B cell (primary cell): ENCODE results near the gene MRPL46. TPM values are rescaled to one million over a fixed set of nuclear protein-coding genes. Genes with fewer than 3 reads are reported as not detected.

Source experiments
- ATAC-seq: fragments of 200-7000 bp; cut with Tn5 transposase; one replicate; pipeline ENCODE4 v1.10.0; 2021; ENCODE audit warnings: low read depth, mild to moderate bottlenecking, moderate number of reproducible peaks, moderate library complexity
- CTCF ChIA-PET: fragments of 350-600 bp; sonication (Branson Sonifier 250); formaldehyde crosslinking; loops from one replicate; lab custom pipeline; 2021; ENCODE audit warnings: antibody characterized with exemption, inconsistent platforms; lab: Charles Lee
- POLR2A ChIA-PET: fragments of 350-600 bp; sonication (Branson Sonifier 250); formaldehyde crosslinking; loops from one replicate; lab custom pipeline; 2021; ENCODE audit warnings: antibody characterized with exemption; lab: Charles Lee
- DNase-seq: peaks from one replicate; pipeline ENCODE4 v3.0.0; 2013
- H2AFZ ChIP-seq: 2 replicates; pipeline ENCODE4 v1.6.1; 2012; ENCODE audit warnings: mild to moderate bottlenecking, low read depth, low read length; ENCODE audit not compliant: insufficient read depth, poor library complexity, severe bottlenecking
- H3K27ac ChIP-seq, 2 donors: 1 replicate in 1 of 2; 2 replicates in 1 of 2; pipeline ENCODE4 v1.5.1; 2012 to 2013; ENCODE audit warnings: low read length in 2 of 2, mild to moderate bottlenecking in 2 of 2, moderate library complexity in 1 of 2
- H3K27me3 ChIP-seq, 4 experiments: fragments of 200-600 bp in 1 of 4; sonication (generic) in 1 of 4; replicated peaks in 1 of 4; 1 replicate in 2 of 4; 2 replicates in 2 of 4; pipeline versions ENCODE4 v1.6.1 to v1.7.0; 2013 to 2016; ENCODE audit warnings: low read length in 3 of 4, mild to moderate bottlenecking in 2 of 4, mixed read lengths in 1 of 4, moderate library complexity in 1 of 4; ENCODE audit not compliant: insufficient read depth in 4 of 4, control insufficient read depth in 3 of 4; ENCODE audit errors: control extremely low read depth in 1 of 4
- H3K36me3 ChIP-seq, 2 experiments: replicated peaks in 1 of 2; 1 replicate in 1 of 2; 2 replicates in 1 of 2; pipeline versions ENCODE4 v1.6.1 to v1.7.1; 2013; ENCODE audit warnings: low read length in 1 of 2; ENCODE audit not compliant: insufficient read depth in 2 of 2, control insufficient read depth in 1 of 2; ENCODE audit errors: control extremely low read depth in 1 of 2, extremely low read depth in 1 of 2
- H3K4me1 ChIP-seq, 2 donors: fragments of 200-600 bp in 1 of 2; sonication (generic) in 1 of 2; 1 replicate in 1 of 2; 2 replicates in 1 of 2; pipeline versions ENCODE4 v1.5.1 to v1.6.1; 2013 to 2017; ENCODE audit warnings: low read length in 2 of 2; ENCODE audit not compliant: control insufficient read depth in 2 of 2, insufficient read depth in 2 of 2
- H3K4me2 ChIP-seq: replicated peaks from 2 replicates; pipeline ENCODE3; 2012; ENCODE audit warnings: mild to moderate bottlenecking, low read depth, low read length; ENCODE audit not compliant: poor library complexity, severe bottlenecking
- H3K4me3 ChIP-seq, 5 experiments: fragments of 200-600 bp in 1 of 5; sonication (generic) in 1 of 5; 1 replicate in 3 of 5; 2 replicates in 2 of 5; pipeline versions ENCODE4 v1.5.1 to v1.7.0; 2011 to 2016; ENCODE audit warnings: low read length in 4 of 5, mild to moderate bottlenecking in 4 of 5, low read depth in 2 of 5, control low read depth in 1 of 5, moderate library complexity in 1 of 5; ENCODE audit not compliant: insufficient read depth in 1 of 5; ENCODE audit errors: control extremely low read depth in 1 of 5, extremely low read depth in 1 of 5
- H3K79me2 ChIP-seq: fragments of 200-600 bp; sonication (generic); one replicate; pipeline ENCODE4 v1.6.0; 2016; ENCODE audit warnings: low read length; ENCODE audit not compliant: control insufficient read depth, insufficient read depth
- H3K9ac ChIP-seq: fragments of 200-600 bp; sonication (generic); 2 replicates; pipeline ENCODE4 v1.6.1; 2017; ENCODE audit warnings: mild to moderate bottlenecking, low read length, moderate library complexity
- H3K9me3 ChIP-seq, 3 donors: one replicate each; pipeline versions ENCODE4 v1.6.1 to v1.7.1; 2013; ENCODE audit warnings: low read length in 2 of 3; ENCODE audit not compliant: control insufficient read depth in 2 of 3, insufficient read depth in 1 of 3; ENCODE audit errors: control extremely low read depth in 1 of 3
- H4K20me1 ChIP-seq: 2 replicates; pipeline ENCODE4 v1.6.0; 2012; ENCODE audit warnings: mild to moderate bottlenecking, low read length; ENCODE audit not compliant: insufficient read depth, control insufficient read depth, poor library complexity, severe bottlenecking
- H3K27ac Mint-ChIP-seq: one replicate; pipeline ENCODE4 v1.8.0; 2021; ENCODE audit warnings: mixed read lengths
- H3K27me3 Mint-ChIP-seq: one replicate; pipeline ENCODE4 v1.8.0; 2021; ENCODE audit warnings: mixed read lengths
- H3K4me1 Mint-ChIP-seq: one replicate; pipeline ENCODE4 v1.8.0; 2021; ENCODE audit warnings: mixed read lengths
- H3K4me3 Mint-ChIP-seq: one replicate; pipeline ENCODE4 v1.8.0; 2021; ENCODE audit warnings: mixed read lengths
- H3K9me3 Mint-ChIP-seq: one replicate; pipeline ENCODE4 v1.8.0; 2022; ENCODE audit warnings: mixed read lengths; ENCODE audit not compliant: insufficient read depth
- EZH2 ChIP-seq: IDR thresholded peaks from 2 replicates; pipeline ENCODE4 v1.6.1; 2012; ENCODE audit warnings: borderline replicate concordance, low read depth, mild to moderate bottlenecking, moderate library complexity, low read length; ENCODE audit not compliant: insufficient read depth, poor library complexity, severe bottlenecking
- WGBS: methylation state at CpG from one replicate; pipeline ENCODE4 v1.1.5; 2013; ENCODE audit warnings: missing lambda C conversion rate; ENCODE audit not compliant: insufficient coverage; 5-methylcytosine and 5-hydroxymethylcytosine counted together
- intact Hi-C: fragments of 100-400 bp; cut with micrococcal nuclease; formaldehyde crosslinking; loops from one replicate; pipeline ENCODE4 v1.10.0; 2022
- polyA plus RNA-seq: library from polyadenylated mRNA; depleted of rRNA; stranded (reverse); fragments of >200 nt; gene quantifications from 2 replicates; pipeline ENCODE4 v1.2.3, GENCODE V29; 2012
- total RNA-seq, 2 donors: library from RNA; stranded (reverse); fragments of 120-200 nt in 1 of 2; gene quantifications; 1 replicate in 1 of 2; 2 replicates in 1 of 2; pipeline versions ENCODE4 v1.2.3 to v1.2.4, GENCODE V29; 2013 to 2022
- TF ChIP-seq, protein P1 (sequence below): fragments of 200-600 bp; IDR thresholded peaks from one replicate; pipeline ENCODE4 v1.8.0; 2022; ENCODE audit warnings: antibody characterized with exemption, mild to moderate bottlenecking

MRPL46 gene
- total and polyA plus RNA-seq, 2 donors (not counting 1 experiment from before 2014, with no cell fraction given): 14.3 to 24.6 TPM

DNA sequence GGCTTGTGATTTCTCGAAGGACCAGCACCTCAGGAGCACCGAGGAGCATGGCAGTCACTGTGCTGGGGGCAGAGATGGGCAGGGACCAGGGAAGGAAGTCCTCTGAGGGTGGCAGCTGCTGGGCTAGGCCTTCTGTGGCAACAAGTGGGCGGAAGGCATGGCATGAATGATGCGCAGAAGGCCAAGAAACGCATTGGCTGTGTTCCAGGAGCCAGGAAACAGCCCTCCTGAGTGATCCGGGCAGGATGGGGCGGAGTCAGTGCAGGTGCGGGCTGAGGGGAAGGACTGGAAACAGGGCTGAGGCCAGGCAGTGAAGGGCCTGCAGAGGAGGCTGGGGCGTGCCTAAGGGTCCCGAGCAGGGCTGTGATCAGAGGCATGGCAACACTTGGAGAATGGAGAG, 24.0 kb upstream of the MRPL46 start:
- Histone ChIP-seq H3K27me3 (no peaks in the 10 kb centered on the region), H3K4me2 (no peak overlapping the region), H3K4me1 (no peaks in the 10 kb centered on the region), H3K9ac (no peak overlapping the region), H3K27ac (no peak overlapping the region), H3K9me3 (no peaks in the 10 kb centered on the region), H3K36me3 (no peaks in the 10 kb centered on the region), H3K4me3 (no peak overlapping the region), H4K20me1 (no peaks in the 10 kb centered on the region), H2AFZ (no peak overlapping the region), H3K79me2 (no peaks in the 10 kb centered on the region)
- WGBS: 79% methylated on average over 10 of the region's 10 CpGs
- Mint-ChIP-seq H3K4me3 (no peak overlapping the region), H3K9me3 (no peaks in the 10 kb centered on the region), H3K27ac (no peak overlapping the region), H3K27me3 (no peaks in the 10 kb centered on the region), H3K4me1 (no peaks in the 10 kb centered on the region)
- DNase-seq (no peak), ATAC-seq (no peak)
- ChIA-PET CTCF (no interaction called here), POLR2A (no interaction called here)
- intact Hi-C loops: no loop called here
- no peak for TF ChIP-seq EZH2
- TF ChIP-seq, protein P1, sequence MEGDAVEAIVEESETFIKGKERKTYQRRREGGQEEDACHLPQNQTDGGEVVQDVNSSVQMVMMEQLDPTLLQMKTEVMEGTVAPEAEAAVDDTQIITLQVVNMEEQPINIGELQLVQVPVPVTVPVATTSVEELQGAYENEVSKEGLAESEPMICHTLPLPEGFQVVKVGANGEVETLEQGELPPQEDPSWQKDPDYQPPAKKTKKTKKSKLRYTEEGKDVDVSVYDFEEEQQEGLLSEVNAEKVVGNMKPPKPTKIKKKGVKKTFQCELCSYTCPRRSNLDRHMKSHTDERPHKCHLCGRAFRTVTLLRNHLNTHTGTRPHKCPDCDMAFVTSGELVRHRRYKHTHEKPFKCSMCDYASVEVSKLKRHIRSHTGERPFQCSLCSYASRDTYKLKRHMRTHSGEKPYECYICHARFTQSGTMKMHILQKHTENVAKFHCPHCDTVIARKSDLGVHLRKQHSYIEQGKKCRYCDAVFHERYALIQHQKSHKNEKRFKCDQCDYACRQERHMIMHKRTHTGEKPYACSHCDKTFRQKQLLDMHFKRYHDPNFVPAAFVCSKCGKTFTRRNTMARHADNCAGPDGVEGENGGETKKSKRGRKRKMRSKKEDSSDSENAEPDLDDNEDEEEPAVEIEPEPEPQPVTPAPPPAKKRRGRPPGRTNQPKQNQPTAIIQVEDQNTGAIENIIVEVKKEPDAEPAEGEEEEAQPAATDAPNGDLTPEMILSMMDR: no peak

DNA sequence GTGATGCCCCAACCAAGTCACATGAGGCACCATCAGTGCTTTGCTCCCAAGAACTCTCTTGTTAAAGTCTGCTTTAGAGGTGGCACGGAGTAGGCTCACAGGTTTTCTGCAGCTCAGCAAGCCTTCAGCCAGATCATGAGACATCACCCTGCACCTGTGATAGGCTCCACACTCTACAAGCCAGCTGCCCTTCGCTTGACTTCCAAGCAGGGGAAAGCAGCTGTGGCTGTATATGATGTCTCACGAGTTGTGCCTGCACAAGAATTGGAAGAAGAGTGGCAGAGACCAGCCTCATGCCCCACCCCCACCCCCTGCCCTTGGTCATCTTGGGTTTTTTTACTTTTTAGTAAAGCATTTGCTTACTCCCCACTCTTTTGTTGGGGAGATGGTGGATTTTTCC, 22.8 kb upstream of the MRPL46 start:
- Histone ChIP-seq H4K20me1 (no peaks in the 10 kb centered on the region), H3K4me3 (no peak overlapping the region), H3K79me2 (no peaks in the 10 kb centered on the region), H3K27me3 (no peaks in the 10 kb centered on the region), H3K4me2 (no peak overlapping the region), H3K4me1 (no peaks in the 10 kb centered on the region), H3K9ac (no peak overlapping the region), H3K9me3 (no peaks in the 10 kb centered on the region), H3K27ac (no peak overlapping the region), H3K36me3 (no peaks in the 10 kb centered on the region), H2AFZ (no peak overlapping the region)
- no peaks in the 10 kb centered on the region for H3K4me1 Mint-ChIP-seq
- no peak overlapping the region for H3K27ac Mint-ChIP-seq
- 100% methylated on average over 2 of the region's 3 CpGs for WGBS
- no peak for ATAC-seq
- H3K9me3 Mint-ChIP-seq: no peaks in the 10 kb centered on the region
- H3K4me3 Mint-ChIP-seq: no peak overlapping the region
- DNase-seq: no peak
- intact Hi-C loops: no loop called here
- ChIA-PET POLR2A (no interaction called here), CTCF (no interaction called here)
- no peak for TF ChIP-seq EZH2
- H3K27me3 Mint-ChIP-seq: no peaks in the 10 kb centered on the region
